B cell (primary cell): ENCODE data around the gene DLG2. TPM values are rescaled to one million over a fixed set of nuclear protein-coding genes. Genes with fewer than 3 reads are reported as not detected.
"Not testable (repeated sequence)": the region's sequence is repeated elsewhere in the genome, so short reads cannot be mapped to it uniquely, and the experiment has no call there.

Source experiments
- ATAC-seq: fragments of 200-7000 bp; cut with Tn5 transposase; one replicate; pipeline ENCODE4 v1.10.0; 2021; ENCODE audit warnings: low read depth, mild to moderate bottlenecking, moderate number of reproducible peaks, moderate library complexity
- CTCF ChIA-PET: fragments of 350-600 bp; sonication (Branson Sonifier 250); formaldehyde crosslinking; loops from one replicate; lab custom pipeline; 2021; ENCODE audit warnings: antibody characterized with exemption, inconsistent platforms; lab: Charles Lee
- POLR2A ChIA-PET: fragments of 350-600 bp; sonication (Branson Sonifier 250); formaldehyde crosslinking; loops from one replicate; lab custom pipeline; 2021; ENCODE audit warnings: antibody characterized with exemption; lab: Charles Lee
- DNase-seq: peaks from one replicate; pipeline ENCODE4 v3.0.0; 2013
- H2AFZ ChIP-seq: 2 replicates; pipeline ENCODE4 v1.6.1; 2012; ENCODE audit warnings: mild to moderate bottlenecking, low read depth, low read length; ENCODE audit not compliant: insufficient read depth, poor library complexity, severe bottlenecking
- H3K27ac ChIP-seq, 2 donors: 1 replicate in 1 of 2; 2 replicates in 1 of 2; pipeline ENCODE4 v1.5.1; 2012 to 2013; ENCODE audit warnings: low read length in 2 of 2, mild to moderate bottlenecking in 2 of 2, moderate library complexity in 1 of 2
- H3K27me3 ChIP-seq, 4 experiments: fragments of 200-600 bp in 1 of 4; sonication (generic) in 1 of 4; replicated peaks in 1 of 4; 1 replicate in 2 of 4; 2 replicates in 2 of 4; pipeline versions ENCODE4 v1.6.1 to v1.7.0; 2013 to 2016; ENCODE audit warnings: low read length in 3 of 4, mild to moderate bottlenecking in 2 of 4, mixed read lengths in 1 of 4, moderate library complexity in 1 of 4; ENCODE audit not compliant: insufficient read depth in 4 of 4, control insufficient read depth in 3 of 4; ENCODE audit errors: control extremely low read depth in 1 of 4
- H3K36me3 ChIP-seq, 2 experiments: replicated peaks in 1 of 2; 1 replicate in 1 of 2; 2 replicates in 1 of 2; pipeline versions ENCODE4 v1.6.1 to v1.7.1; 2013; ENCODE audit warnings: low read length in 1 of 2; ENCODE audit not compliant: insufficient read depth in 2 of 2, control insufficient read depth in 1 of 2; ENCODE audit errors: control extremely low read depth in 1 of 2, extremely low read depth in 1 of 2
- H3K4me1 ChIP-seq, 2 donors: fragments of 200-600 bp in 1 of 2; sonication (generic) in 1 of 2; 1 replicate in 1 of 2; 2 replicates in 1 of 2; pipeline versions ENCODE4 v1.5.1 to v1.6.1; 2013 to 2017; ENCODE audit warnings: low read length in 2 of 2; ENCODE audit not compliant: control insufficient read depth in 2 of 2, insufficient read depth in 2 of 2
- H3K4me2 ChIP-seq: replicated peaks from 2 replicates; pipeline ENCODE3; 2012; ENCODE audit warnings: mild to moderate bottlenecking, low read depth, low read length; ENCODE audit not compliant: poor library complexity, severe bottlenecking
- H3K4me3 ChIP-seq, 5 experiments: fragments of 200-600 bp in 1 of 5; sonication (generic) in 1 of 5; 1 replicate in 3 of 5; 2 replicates in 2 of 5; pipeline versions ENCODE4 v1.5.1 to v1.7.0; 2011 to 2016; ENCODE audit warnings: low read length in 4 of 5, mild to moderate bottlenecking in 4 of 5, low read depth in 2 of 5, control low read depth in 1 of 5, moderate library complexity in 1 of 5; ENCODE audit not compliant: insufficient read depth in 1 of 5; ENCODE audit errors: control extremely low read depth in 1 of 5, extremely low read depth in 1 of 5
- H3K79me2 ChIP-seq: fragments of 200-600 bp; sonication (generic); one replicate; pipeline ENCODE4 v1.6.0; 2016; ENCODE audit warnings: low read length; ENCODE audit not compliant: control insufficient read depth, insufficient read depth
- H3K9ac ChIP-seq: fragments of 200-600 bp; sonication (generic); 2 replicates; pipeline ENCODE4 v1.6.1; 2017; ENCODE audit warnings: mild to moderate bottlenecking, low read length, moderate library complexity
- H3K9me3 ChIP-seq, 3 donors: one replicate each; pipeline versions ENCODE4 v1.6.1 to v1.7.1; 2013; ENCODE audit warnings: low read length in 2 of 3; ENCODE audit not compliant: control insufficient read depth in 2 of 3, insufficient read depth in 1 of 3; ENCODE audit errors: control extremely low read depth in 1 of 3
- H4K20me1 ChIP-seq: 2 replicates; pipeline ENCODE4 v1.6.0; 2012; ENCODE audit warnings: mild to moderate bottlenecking, low read length; ENCODE audit not compliant: insufficient read depth, control insufficient read depth, poor library complexity, severe bottlenecking
- H3K27ac Mint-ChIP-seq: one replicate; pipeline ENCODE4 v1.8.0; 2021; ENCODE audit warnings: mixed read lengths
- H3K27me3 Mint-ChIP-seq: one replicate; pipeline ENCODE4 v1.8.0; 2021; ENCODE audit warnings: mixed read lengths
- H3K4me1 Mint-ChIP-seq: one replicate; pipeline ENCODE4 v1.8.0; 2021; ENCODE audit warnings: mixed read lengths
- H3K4me3 Mint-ChIP-seq: one replicate; pipeline ENCODE4 v1.8.0; 2021; ENCODE audit warnings: mixed read lengths
- H3K9me3 Mint-ChIP-seq: one replicate; pipeline ENCODE4 v1.8.0; 2022; ENCODE audit warnings: mixed read lengths; ENCODE audit not compliant: insufficient read depth
- CTCF ChIP-seq: fragments of 200-600 bp; IDR thresholded peaks from one replicate; pipeline ENCODE4 v1.8.0; 2022; ENCODE audit warnings: antibody characterized with exemption, mild to moderate bottlenecking
- EZH2 ChIP-seq: IDR thresholded peaks from 2 replicates; pipeline ENCODE4 v1.6.1; 2012; ENCODE audit warnings: borderline replicate concordance, low read depth, mild to moderate bottlenecking, moderate library complexity, low read length; ENCODE audit not compliant: insufficient read depth, poor library complexity, severe bottlenecking
- WGBS: methylation state at CpG from one replicate; pipeline ENCODE4 v1.1.5; 2013; ENCODE audit warnings: missing lambda C conversion rate; ENCODE audit not compliant: insufficient coverage; 5-methylcytosine and 5-hydroxymethylcytosine counted together
- intact Hi-C: fragments of 100-400 bp; cut with micrococcal nuclease; formaldehyde crosslinking; loops from one replicate; pipeline ENCODE4 v1.10.0; 2022
- polyA plus RNA-seq: library from polyadenylated mRNA; depleted of rRNA; stranded (reverse); fragments of >200 nt; gene quantifications from 2 replicates; pipeline ENCODE4 v1.2.3, GENCODE V29; 2012
- total RNA-seq, 2 donors: library from RNA; stranded (reverse); fragments of 120-200 nt in 1 of 2; gene quantifications; 1 replicate in 1 of 2; 2 replicates in 1 of 2; pipeline versions ENCODE4 v1.2.3 to v1.2.4, GENCODE V29; 2013 to 2022

The DLG2 gene
- total and polyA plus RNA-seq, 2 donors (not counting 1 experiment from before 2014, with no cell fraction given): 0.54 to 5.4 TPM

- ChIA-PET POLR2A (no interaction called here), CTCF (no interaction called here)
- H3K9me3 Mint-ChIP-seq: no peaks in the 10 kb centered on the region
- no peak overlapping the region for H2AFZ ChIP-seq
- no peak overlapping the region for H3K27ac Mint-ChIP-seq
- ATAC-seq (no peak), DNase-seq (no peak)
- no peaks in the 10 kb centered on the region for H3K27me3 Mint-ChIP-seq
- no peaks in the 10 kb centered on the region for H3K36me3 ChIP-seq
- WGBS: 100% methylated on average over 2 of the region's 4 CpGs
- H3K4me3 Mint-ChIP-seq: no peak overlapping the region
- no peaks in the 10 kb centered on the region for H3K79me2 ChIP-seq
- H3K4me2 ChIP-seq: no peak overlapping the region
- no peaks in the 10 kb centered on the region for H3K4me1 ChIP-seq
- no peaks in the 10 kb centered on the region for H3K27me3 ChIP-seq
- no peak overlapping the region for H3K4me3 ChIP-seq
- intact Hi-C loops: no loop called here
- no peak for TF ChIP-seq EZH2
- TF ChIP-seq CTCF: no peak
- H3K27ac ChIP-seq: no peak overlapping the region
- H3K9ac ChIP-seq: no peak overlapping the region
- H4K20me1 ChIP-seq: no peaks in the 10 kb centered on the region
- peaks cover 0 to 6% (median 0%) of the 10 kb centered on the region in 3 donors for H3K9me3 ChIP-seq
- no peaks in the 10 kb centered on the region for H3K4me1 Mint-ChIP-seq
Measured at GRCh38 chr11:84313830-84314359, 1313.2 kb downstream of the DLG2 start.

GRCh38 chr11:84310268-84310667 lies 1316.9 kb downstream of the DLG2 start:
- Histone ChIP-seq H3K9ac (no peak overlapping the region), H3K27ac (no peak overlapping the region), H3K36me3 (no peaks in the 10 kb centered on the region), H4K20me1 (no peaks in the 10 kb centered on the region), H3K4me3 (no peak overlapping the region), H3K9me3 (peaks cover 0 to 6% (median 0%) of the 10 kb centered on the region in 3 donors), H3K4me2 (no peak overlapping the region), H3K27me3 (no peaks in the 10 kb centered on the region), H2AFZ (no peak overlapping the region), H3K4me1 (no peaks in the 10 kb centered on the region), H3K79me2 (no peaks in the 10 kb centered on the region)
- POLR2A ChIA-PET: no interaction called here
- CTCF ChIA-PET: no interaction called here
- no peak overlapping the region for H3K27ac Mint-ChIP-seq
- intact Hi-C loops: no loop called here
- no peaks in the 10 kb centered on the region for H3K4me1 Mint-ChIP-seq
- no peak overlapping the region for H3K4me3 Mint-ChIP-seq
- ATAC-seq: no peak
- no peak for DNase-seq
- H3K9me3 Mint-ChIP-seq: no peaks in the 10 kb centered on the region
- no CpG with 5 or more reads among the region's 1 CpG for WGBS
- H3K27me3 Mint-ChIP-seq: no peaks in the 10 kb centered on the region
- TF ChIP-seq EZH2 (no peak), CTCF (no peak)

- H3K9ac ChIP-seq, H3K27ac ChIP-seq, H3K36me3 ChIP-seq, H3K4me1 Mint-ChIP-seq, H3K9me3 Mint-ChIP-seq, H3K4me3 ChIP-seq, DNase-seq, intact Hi-C loops, H3K27me3 Mint-ChIP-seq, H3K79me2 ChIP-seq, H3K4me2 ChIP-seq, H3K27ac Mint-ChIP-seq, H3K9me3 ChIP-seq, H3K27me3 ChIP-seq, H3K4me3 Mint-ChIP-seq, CTCF ChIA-PET, H2AFZ ChIP-seq, POLR2A ChIA-PET, H3K4me1 ChIP-seq, ATAC-seq, H4K20me1 ChIP-seq: not testable (repeated sequence)
- WGBS: 96% methylated on average over 25 of the region's 33 CpGs
Measured at GRCh38 chr11:84308491-84308890, 1318.7 kb downstream of the DLG2 start.
